Measurements from ENCODE around the gene SCLY.

The SCLY gene

GRCh38 chr2:238069021-238069709 lies 8.4 kb downstream of the SCLY start:
- DNase-seq (ENCODE audit: low read depth in 2 of 2): no peak

DNA sequence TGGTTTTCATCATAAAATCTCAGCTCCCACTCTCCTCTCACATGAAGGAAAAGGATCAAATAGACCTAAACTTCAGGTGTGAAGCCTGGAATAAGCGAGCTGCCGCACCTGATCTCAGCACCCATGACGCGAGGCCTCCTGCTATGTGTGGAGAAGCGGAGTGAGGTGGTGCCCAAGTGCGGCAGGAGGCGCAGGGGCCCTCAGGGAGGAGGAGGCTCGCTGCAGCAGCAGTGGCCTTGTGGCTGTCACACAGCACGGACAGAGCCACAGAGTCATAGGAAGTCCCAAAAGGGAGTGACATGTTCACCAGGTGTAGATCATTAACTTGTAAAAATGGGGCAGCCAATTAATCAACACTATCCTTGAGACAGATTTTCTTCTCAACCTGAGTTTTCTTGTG lies 9.1 kb downstream of the SCLY start:
- no peak for DNase-seq (ENCODE audit: low read depth in 2 of 2)

GRCh38 chr2:238075397-238075796 lies 14.6 kb downstream of the SCLY start:
- no peak for DNase-seq (ENCODE audit: low read depth in 2 of 2)

GRCh38 chr2:238077292-238077691 lies 16.5 kb downstream of the SCLY start:
- no peak for DNase-seq (ENCODE audit: low read depth in 2 of 2)

- no peak for DNase-seq (ENCODE audit: low read depth in 2 of 2)
Measured at GRCh38 chr2:238079874-238080327, 19.1 kb downstream of the SCLY start.

- no peak for DNase-seq (ENCODE audit: low read depth in 2 of 2)
Measured at GRCh38 chr2:238080518-238080917, 19.7 kb downstream of the SCLY start.

- DNase-seq (ENCODE audit: low read depth in 2 of 2): no peak
Measured at GRCh38 chr2:238081150-238081549, 20.3 kb downstream of the SCLY start.

DNA sequence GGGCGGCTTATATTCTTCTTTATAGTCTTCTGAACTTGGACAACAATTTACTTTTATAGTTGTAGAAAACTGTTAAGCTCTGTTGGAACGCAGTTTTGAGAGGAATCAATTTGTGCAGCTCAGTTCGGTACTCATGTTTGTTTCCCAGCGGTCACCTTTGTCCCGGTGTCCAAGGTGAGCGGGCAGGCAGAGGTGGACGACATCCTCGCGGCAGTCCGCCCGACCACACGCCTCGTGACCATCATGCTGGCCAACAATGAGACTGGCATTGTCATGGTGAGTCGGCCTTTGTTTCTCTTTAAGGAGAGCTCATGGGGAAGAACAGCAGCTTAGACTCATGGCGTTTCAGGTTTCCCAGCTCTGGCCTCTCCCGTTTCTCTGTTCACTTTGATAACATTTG lies 20.8 kb downstream of the SCLY start:
- DNase-seq (ENCODE audit: low read depth in 2 of 2): no peak

DNA sequence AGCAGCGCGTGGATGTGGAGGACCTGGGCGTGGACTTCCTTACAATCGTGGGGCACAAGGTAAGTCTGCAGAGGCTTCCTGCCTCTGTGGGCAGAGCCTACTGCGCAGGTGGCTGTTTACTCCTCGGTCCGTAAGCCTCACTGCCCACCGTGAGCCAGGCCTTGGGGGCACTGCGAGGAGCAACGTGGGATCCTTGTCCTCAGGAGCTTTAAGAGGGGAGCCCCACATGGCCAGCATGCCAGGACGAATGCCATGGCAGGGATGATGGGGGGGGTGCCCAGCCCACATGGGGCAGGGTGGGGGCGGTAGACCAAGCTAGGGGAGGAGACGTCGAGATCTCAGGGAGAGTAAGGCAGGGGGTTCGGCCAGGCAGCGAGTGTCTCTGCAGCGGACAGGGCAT lies 21.4 kb downstream of the SCLY start:
- DNase-seq (ENCODE audit: low read depth in 2 of 2): no peak

GRCh38 chr2:238082827-238083226 lies 22.0 kb downstream of the SCLY start:
- DNase-seq (ENCODE audit: low read depth in 2 of 2): no peak

- no peak for DNase-seq (ENCODE audit: low read depth in 2 of 2)
Measured at GRCh38 chr2:238083919-238084318, 23.1 kb downstream of the SCLY start.

- DNase-seq (ENCODE audit: low read depth in 2 of 2): no peak
Measured at GRCh38 chr2:238084761-238085160, 24.0 kb downstream of the SCLY start.

- DNase-seq (ENCODE audit: low read depth in 2 of 2): no peak
Measured at GRCh38 chr2:238085899-238086298, 25.1 kb downstream of the SCLY start.

- DNase-seq (ENCODE audit: low read depth in 2 of 2): no peak
Measured at GRCh38 chr2:238087211-238087610, 26.4 kb downstream of the SCLY start.

- DNase-seq (ENCODE audit: low read depth in 2 of 2): no peak
Measured at GRCh38 chr2:238090887-238091286, 30.1 kb downstream of the SCLY start.

DNA sequence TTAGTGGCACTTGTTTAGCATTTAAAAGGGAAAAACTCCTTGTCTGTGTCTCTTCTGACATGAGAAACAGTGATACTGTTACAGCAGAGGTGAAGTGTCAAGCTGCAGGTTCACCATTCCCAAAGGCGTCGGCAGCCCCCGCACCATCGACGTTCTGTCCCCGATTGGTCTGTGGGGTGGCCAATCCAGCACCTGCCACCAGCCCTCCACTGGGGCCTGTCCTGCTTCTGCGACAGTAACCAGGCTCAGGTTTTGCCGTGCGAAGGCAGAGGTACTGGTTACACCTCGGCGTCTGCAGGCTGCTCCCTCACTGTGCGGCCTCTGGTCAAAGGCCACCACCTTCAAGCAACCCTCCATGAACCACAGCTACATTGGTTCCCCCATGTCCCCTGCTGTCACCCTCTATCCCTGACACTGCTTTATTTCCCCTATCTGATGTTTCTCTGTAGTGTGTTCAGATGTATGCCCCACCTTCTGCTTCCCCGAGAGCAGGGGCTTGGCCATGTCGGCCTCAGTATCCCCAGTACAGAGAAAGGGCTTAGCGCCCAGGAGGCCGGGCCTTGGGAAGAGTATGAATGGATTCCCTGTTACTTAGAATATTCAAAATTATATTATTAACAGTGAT lies 30.7 kb downstream of the SCLY start:
- no peak for DNase-seq (ENCODE audit: low read depth in 2 of 2)

DNA sequence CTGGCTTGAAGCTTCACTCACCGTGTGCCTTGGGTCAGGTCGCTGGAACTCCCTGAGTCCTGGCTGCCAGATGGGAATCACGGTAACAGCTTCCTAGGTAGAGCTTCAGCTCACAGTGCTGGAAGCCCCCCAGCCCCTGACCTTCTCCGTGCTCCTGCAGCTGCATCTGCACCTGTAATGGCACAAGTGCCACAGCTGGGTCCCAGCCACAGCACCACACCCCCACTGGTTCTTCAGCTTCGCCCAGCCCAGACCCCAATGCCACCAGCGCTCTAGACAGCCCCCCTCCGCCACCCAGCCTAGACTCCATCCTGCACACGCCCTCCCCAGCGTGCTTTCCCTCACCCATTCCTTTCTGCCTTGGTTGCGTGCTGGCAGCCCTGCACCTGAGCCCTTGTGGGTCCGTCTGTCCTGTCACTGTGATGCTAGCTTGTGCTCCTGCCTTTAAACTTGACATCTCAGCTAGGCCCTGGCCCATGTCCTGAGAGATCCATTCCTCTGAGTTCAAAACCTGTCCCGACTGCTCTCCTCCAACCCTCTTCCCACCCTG lies 31.8 kb downstream of the SCLY start:
- no peak for DNase-seq (ENCODE audit: low read depth in 2 of 2)

- no peak for DNase-seq (ENCODE audit: low read depth in 2 of 2)
Measured at GRCh38 chr2:238093181-238094140, 32.7 kb downstream of the SCLY start.

GRCh38 chr2:238094438-238095022 lies 33.7 kb downstream of the SCLY start:
- no peak for DNase-seq (ENCODE audit: low read depth in 2 of 2)

GRCh38 chr2:238095143-238095542 lies 34.3 kb downstream of the SCLY start:
- DNase-seq (ENCODE audit: low read depth in 2 of 2): no peak

GRCh38 chr2:238096311-238097011 lies 35.7 kb downstream of the SCLY start:
- DNase-seq (ENCODE audit: low read depth in 2 of 2): no peak
